WI38 (cell line): ENCODE data around the gene SURF4.
A peak's percentile ranks its signal among the peaks of the same experiment; 100 is the strongest.

Source experiments
- H3K4me3 ChIP-seq: 2 replicates; pipeline ENCODE4 v1.5.1; 2011; ENCODE audit warnings: low read depth, mild to moderate bottlenecking, control low read depth, low read length
- CTCF ChIP-seq: IDR thresholded peaks from 2 replicates; pipeline ENCODE4 v1.5.1; 2012; ENCODE audit warnings: low read depth, mild to moderate bottlenecking, control low read depth, low read length

The SURF4 gene

GRCh38 chr9:133356391-133357091 is 19.3 kb downstream of the SURF4 start, which contains the start of the genes SURF1 and SURF2:
TSS of gene SURF1 (minus strand) at chr9:133356487. CDS start at chr9:133356453, 34 bp downstream.
TSS of gene SURF2 (plus strand) at chr9:133356550. CDS start at chr9:133356593, 43 bp downstream.
- peak within 1 kb of the TSS; percentile 84 for H3K4me3 ChIP-seq
- TF ChIP-seq CTCF: no peak

GRCh38 chr9:133355881-133356357 is 19.9 kb downstream of the SURF4 start:
- TF ChIP-seq CTCF: no peak
- peak overlapping the region; percentile 84 for H3K4me3 ChIP-seq

- no peak for TF ChIP-seq CTCF
Observed at GRCh38 chr9:133354766-133355165, 21.1 kb downstream of the SURF4 start.

GRCh38 chr9:133353548-133353947 is 22.3 kb downstream of the SURF4 start:
- no peak for TF ChIP-seq CTCF

More at GRCh38 chr9:133354766-133355165, 21.1 kb downstream of the SURF4 start:
- H3K4me3 ChIP-seq: no peak overlapping the region

GRCh38 chr9:133352635-133353340 is 23.1 kb downstream of the SURF4 start:
- TF ChIP-seq CTCF: no peak
- no peak overlapping the region for H3K4me3 ChIP-seq

More at GRCh38 chr9:133353548-133353947, 22.3 kb downstream of the SURF4 start:
- H3K4me3 ChIP-seq: no peak overlapping the region

- peak; percentile 46 for TF ChIP-seq CTCF
- no peak overlapping the region for H3K4me3 ChIP-seq
Observed at GRCh38 chr9:133351908-133352634, 23.8 kb downstream of the SURF4 start.
